Activated CD4-positive, alpha-beta T cell treated with anti-CD3 and anti-CD28 coated beads, Interleukin-2, amount 10 ng/mL, durations not matched to agents 24 days and 14 days (primary cell): ENCODE measurements around the gene NAAA. TPM values are rescaled to one million over a fixed set of nuclear protein-coding genes. Genes with fewer than 3 reads are reported as not detected.

Experiments
- DNase-seq: peaks from one replicate; pipeline ENCODE4 v3.0.0; 2022
- H3K27ac Mint-ChIP-seq: one replicate; pipeline ENCODE4 v1.8.0; 2022; ENCODE audit warnings: mild to moderate bottlenecking, mixed read lengths
- H3K27me3 Mint-ChIP-seq: one replicate; pipeline ENCODE4 v1.8.0; 2022; ENCODE audit warnings: mixed read lengths
- H3K36me3 Mint-ChIP-seq: one replicate; pipeline ENCODE4 v1.8.0; 2022; ENCODE audit warnings: low read depth, mild to moderate bottlenecking, mixed read lengths
- H3K4me1 Mint-ChIP-seq: one replicate; pipeline ENCODE4 v1.8.0; 2021; ENCODE audit warnings: mixed read lengths
- H3K4me3 Mint-ChIP-seq: one replicate; pipeline ENCODE4 v1.8.0; 2022; ENCODE audit warnings: mild to moderate bottlenecking, moderate library complexity, mixed read lengths
- H3K9me3 Mint-ChIP-seq: one replicate; pipeline ENCODE4 v1.8.0; 2021; ENCODE audit warnings: mixed read lengths
- intact Hi-C: fragments of 100-400 bp; cut with micrococcal nuclease; formaldehyde crosslinking; loops from one replicate; pipeline ENCODE4 v1.15.1; 2023
- total RNA-seq: library from RNA; stranded (reverse); gene quantifications from 2 replicates; pipeline ENCODE4 v1.2.3, GENCODE V29; 2022

Gene NAAA
- total RNA-seq, 1 donor from 2014 or later = 31.9 TPM

- intact Hi-C loops = no loop called here
- no peaks in the 10 kb centered on the region for H3K9me3 Mint-ChIP-seq
- no peaks in the 10 kb centered on the region for H3K4me1 Mint-ChIP-seq
- H3K36me3 Mint-ChIP-seq = no peaks in the 10 kb centered on the region
- peaks cover 16% of the 10 kb centered on the region for H3K27me3 Mint-ChIP-seq
- H3K4me3 Mint-ChIP-seq = no peak overlapping the region
- no peak overlapping the region for H3K27ac Mint-ChIP-seq
- DNase-seq = no peak
Observed at GRCh38 chr4:75867130-75867529, 73.7 kb downstream of the NAAA start.

Other genes with a start within 250 kb of the NAAA start
- gene USO1, start 216.4 kb downstream of the NAAA start, total RNA-seq = 42.8 and 44.0 TPM in 2 replicates
- gene PPEF2, start 38.6 kb downstream of the NAAA start, total RNA-seq = 0.23 TPM in 1 of 2 replicates, not detected in the other
- 64.6 and 64.9 TPM in 2 replicates for gene SDAD1, start 49.9 kb upstream of the NAAA start, total RNA-seq
- gene CXCL9, start 66.5 kb upstream of the NAAA start, total RNA-seq = 0.14 TPM in 1 of 2 replicates, not detected in the other
- gene CXCL10, start 82.5 kb upstream of the NAAA start, total RNA-seq = 3.4 and 4.3 TPM in 2 replicates
- 0.54 TPM in 1 of 2 replicates, not detected in the other for gene CXCL11, start 95.1 kb upstream of the NAAA start, total RNA-seq
- not detected in 2 replicates for gene ART3, start 133.7 kb upstream of the NAAA start, total RNA-seq
- gene NUP54, start 207.4 kb upstream of the NAAA start, total RNA-seq = 72.6 and 75.1 TPM in 2 replicates